Measurements from ENCODE around the gene RBMS3.
"Not testable (repeated sequence)": the region's sequence is repeated elsewhere in the genome, so short reads cannot be mapped to it uniquely, and the experiment has no call there.

Gene RBMS3

GRCh38 chr3:29345516-29346300 lies 64.8 kb downstream of the RBMS3 start:
- no peak for DNase-seq

DNA sequence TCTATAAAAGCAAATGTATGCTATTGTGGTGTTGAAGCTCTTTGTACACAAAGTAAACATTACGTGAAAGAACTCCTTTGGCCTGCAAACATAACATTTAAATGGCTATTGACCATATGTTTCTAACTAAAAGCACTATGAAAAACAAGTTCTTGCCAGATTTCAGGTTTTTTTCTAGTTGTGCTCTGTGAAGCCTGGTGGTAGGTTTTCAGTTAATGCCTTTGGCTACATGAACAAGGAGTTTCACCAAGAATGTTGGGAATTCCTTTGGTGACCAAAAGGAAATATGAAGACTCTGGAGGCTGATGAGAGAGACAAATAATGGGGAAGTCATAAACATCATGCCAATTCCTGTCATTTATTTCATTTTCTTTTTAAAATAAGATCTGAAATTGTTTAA lies 66.0 kb downstream of the RBMS3 start:
- DNase-seq, result no peak

- DNase-seq, result no peak
Observed at GRCh38 chr3:29347412-29347811, 66.5 kb downstream of the RBMS3 start.

DNA sequence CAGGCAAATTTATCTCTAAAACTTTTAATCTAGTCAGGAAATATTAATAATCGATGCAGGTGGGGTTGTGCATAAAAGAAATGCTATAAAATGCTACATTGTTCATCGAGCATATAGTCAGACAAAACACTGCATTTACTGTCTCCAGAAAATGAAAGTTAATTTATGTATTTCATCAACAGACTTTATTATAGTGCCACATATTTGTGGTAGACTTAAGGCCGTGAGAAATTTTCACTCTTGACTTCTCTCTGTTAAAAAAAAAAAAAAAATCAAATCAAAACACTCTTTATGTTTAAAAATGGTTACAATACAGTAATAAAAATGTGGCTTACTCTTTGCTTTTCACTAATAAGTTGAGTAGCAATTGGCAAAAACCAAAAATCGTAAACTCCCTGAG lies 67.4 kb downstream of the RBMS3 start:
- no peak for DNase-seq

DNA sequence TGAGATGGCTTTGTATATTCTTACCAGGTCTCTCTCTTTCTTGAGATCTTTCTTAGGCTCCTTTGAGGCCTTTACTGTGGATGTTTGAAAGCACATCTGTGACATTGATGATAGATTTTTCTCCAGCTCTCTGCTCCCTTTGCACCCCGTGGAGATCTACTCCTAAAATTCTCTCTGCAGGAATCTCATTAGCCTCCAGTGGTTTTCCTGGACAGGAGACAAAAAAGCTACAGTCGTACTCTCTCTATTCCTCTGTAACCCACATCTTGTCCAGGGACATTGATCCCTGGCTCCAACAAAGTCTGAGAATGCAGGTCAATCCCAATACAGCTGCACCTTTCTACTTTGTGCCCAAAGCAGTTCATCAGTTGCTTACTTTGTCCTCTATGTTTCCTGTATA lies 68.2 kb downstream of the RBMS3 start:
- no peak for DNase-seq

DNA sequence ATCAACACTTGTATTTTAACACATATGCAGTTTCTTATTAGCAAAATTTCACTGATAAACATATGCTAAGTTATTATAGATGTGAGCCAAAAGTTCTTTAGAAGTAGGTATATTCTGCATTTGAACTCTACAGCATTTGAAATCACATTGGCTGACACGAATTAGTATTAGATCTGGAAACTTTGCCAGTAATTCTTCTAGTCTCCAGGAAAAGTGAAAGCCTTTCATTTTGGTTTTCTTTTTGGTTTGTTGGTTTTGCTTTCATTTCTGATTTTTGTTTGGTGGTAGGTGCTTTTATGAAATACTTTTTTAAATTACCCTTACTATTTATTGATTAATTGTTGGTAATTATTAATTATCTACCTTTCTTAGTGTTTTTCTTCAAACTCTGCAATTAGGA lies 72.9 kb downstream of the RBMS3 start:
- no peak for DNase-seq

GRCh38 chr3:29354894-29355293 lies 74.0 kb downstream of the RBMS3 start:
- DNase-seq, result no peak

DNA sequence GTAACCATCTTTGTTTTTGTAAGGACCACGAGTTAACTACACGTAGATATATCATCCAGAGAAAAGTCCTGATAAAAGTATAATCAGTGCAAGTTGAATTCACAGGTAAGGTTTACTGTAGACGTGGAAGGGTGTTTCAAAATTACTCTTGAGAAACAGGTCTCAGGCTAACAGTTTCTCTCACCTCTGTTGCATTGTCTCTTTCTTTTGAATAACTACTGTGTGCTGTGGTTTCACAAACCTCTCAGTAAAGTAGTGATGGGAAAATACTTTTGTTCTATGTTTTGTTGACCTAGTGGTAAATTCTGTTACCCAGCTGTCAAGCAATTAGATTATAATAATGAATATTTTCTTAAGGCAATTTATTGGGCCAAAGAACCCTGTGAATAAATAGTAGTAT lies 75.2 kb downstream of the RBMS3 start:
- DNase-seq, result no peak

- DNase-seq, result not testable (repeated sequence)
Observed at GRCh38 chr3:29360289-29360688, 79.4 kb downstream of the RBMS3 start.

- DNase-seq, result no peak
Observed at GRCh38 chr3:29363110-29363509, 82.2 kb downstream of the RBMS3 start.

DNA sequence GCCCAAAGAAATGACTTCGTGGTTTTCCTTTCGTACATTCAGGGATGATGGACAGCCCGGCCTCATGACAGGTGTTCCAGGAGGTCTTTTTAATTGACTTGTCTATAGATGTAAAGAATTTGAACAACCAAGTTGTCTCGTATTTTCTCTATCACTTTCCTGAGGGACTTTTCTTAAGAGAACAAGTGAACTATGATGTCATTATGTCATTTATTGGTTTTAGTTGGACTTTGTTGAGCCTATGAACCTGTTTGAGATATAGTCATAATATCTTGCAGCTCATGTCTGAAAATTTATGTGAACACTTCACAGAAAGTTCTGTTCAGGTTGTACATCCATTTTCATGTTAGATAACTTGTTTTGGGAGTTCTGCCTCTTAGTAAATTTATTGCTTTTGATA lies 89.2 kb downstream of the RBMS3 start:
- DNase-seq, result no peak

- no peak for DNase-seq
Observed at GRCh38 chr3:29370476-29371420, 89.9 kb downstream of the RBMS3 start.

- DNase-seq, result no peak
Observed at GRCh38 chr3:29373131-29373680, 92.3 kb downstream of the RBMS3 start.

GRCh38 chr3:29374226-29374625 lies 93.4 kb downstream of the RBMS3 start:
- DNase-seq, result no peak

DNA sequence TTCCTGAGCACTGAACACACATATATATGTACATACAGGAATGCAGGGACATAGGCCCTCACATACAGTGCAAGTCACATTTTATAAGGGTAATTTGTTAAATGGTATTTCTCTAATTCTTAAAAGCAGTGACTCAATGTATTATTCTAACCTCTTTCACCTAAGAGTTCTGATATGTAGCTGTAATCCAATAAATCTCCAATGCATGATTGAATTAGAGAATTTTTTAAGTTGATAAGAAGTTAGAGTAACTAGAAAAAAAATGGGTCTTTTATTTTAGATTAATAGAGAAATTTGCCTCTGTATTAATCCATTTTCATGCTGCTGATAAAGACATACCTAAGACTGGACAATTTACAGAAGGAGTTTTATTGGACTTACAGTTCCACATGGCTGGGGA lies 98.2 kb downstream of the RBMS3 start:
- no peak for DNase-seq

DNA sequence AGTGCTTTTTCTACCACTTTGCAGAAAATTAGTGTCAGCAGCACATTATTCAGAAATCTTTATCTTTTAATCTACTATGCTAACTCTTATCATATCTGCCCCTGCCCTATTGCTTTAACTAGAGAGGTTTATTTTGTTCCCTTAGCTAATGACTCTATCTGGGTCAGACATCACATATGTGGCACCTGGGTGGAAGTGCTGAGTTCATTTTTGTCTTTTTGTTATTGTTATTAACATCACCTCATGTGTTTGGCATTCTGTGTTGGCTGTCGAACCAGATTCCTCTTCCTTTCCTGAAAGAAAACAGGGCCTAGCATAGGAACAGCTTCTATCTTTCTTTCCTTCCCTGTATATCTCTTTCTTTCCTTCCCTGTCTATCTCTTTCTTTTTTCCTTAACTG lies 100.7 kb downstream of the RBMS3 start:
- no peak for DNase-seq

GRCh38 chr3:29382409-29382808 lies 101.5 kb downstream of the RBMS3 start:
- DNase-seq, result no peak

GRCh38 chr3:29382845-29383244 lies 102.0 kb downstream of the RBMS3 start:
- no peak for DNase-seq

- no peak for DNase-seq
Observed at GRCh38 chr3:29384640-29385039, 103.8 kb downstream of the RBMS3 start.

DNA sequence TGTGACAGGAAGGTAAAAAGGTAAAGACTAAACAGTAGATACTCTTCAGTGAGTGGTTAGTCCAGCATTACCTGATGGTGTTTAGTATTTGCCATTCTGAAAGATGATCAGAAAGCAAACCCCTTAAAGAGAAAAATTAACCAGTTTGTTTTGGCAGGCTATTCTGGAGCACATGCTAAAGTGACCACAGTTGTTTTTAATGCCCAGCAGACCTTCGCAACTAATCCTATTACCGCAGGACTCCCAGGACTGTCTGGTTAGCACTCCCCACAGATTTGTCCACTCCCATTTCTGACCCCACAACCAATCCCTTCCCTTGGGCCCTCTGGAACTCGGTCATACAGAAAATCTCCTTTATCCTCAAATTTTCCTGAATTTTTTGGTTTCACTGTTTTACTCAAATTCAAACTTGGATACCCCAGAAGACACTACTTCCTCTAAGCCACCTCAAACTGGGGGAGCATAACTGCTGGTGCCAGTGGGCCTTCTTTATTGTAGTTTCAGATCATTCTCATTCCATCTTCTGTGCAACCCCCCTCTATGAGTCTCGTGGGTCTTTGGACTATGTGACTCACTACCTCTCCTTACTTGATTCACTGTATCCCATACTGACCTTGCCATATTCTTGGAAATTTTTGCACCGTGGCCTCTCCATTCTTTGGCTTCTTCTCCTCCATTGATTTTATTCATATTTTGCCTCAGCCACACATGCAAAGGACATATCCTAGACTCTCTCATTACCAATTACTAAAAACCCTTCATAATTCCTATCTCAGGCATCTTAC lies 104.4 kb downstream of the RBMS3 start:
- no peak for DNase-seq

- no peak for DNase-seq
Observed at GRCh38 chr3:29389362-29389761, 108.5 kb downstream of the RBMS3 start.

GRCh38 chr3:29392625-29393388 lies 111.9 kb downstream of the RBMS3 start:
- no peak for DNase-seq

All from NCI-H1436 (cell line).